SK-N-SH treated with all-trans-retinoic acid at 6 μM for 48 hours (cell line): ENCODE results near the gene ROBO2.

Source experiments
- ATAC-seq: fragments of 200-7000 bp; cut with Tn5 transposase; 3 replicates; pipeline ENCODE4 v1.9.1; 2020; ENCODE audit warnings: mild to moderate bottlenecking, moderate library complexity
- ARNTL ChIP-seq: fragments of 450-650 bp; formaldehyde crosslinking; IDR thresholded peaks from 2 replicates; pipeline ENCODE4 v1.5.0; 2020; ENCODE audit warnings: low read depth, mild to moderate bottlenecking, moderate library complexity, borderline replicate concordance
- BACH2 ChIP-seq: fragments of 250-450 bp; sonication (Bioruptor Pico); IDR thresholded peaks from 2 replicates; pipeline ENCODE4 v1.9.0; 2021; ENCODE audit warnings: mild to moderate bottlenecking, borderline replicate concordance
- CREB5 ChIP-seq: fragments of 250-450 bp; sonication (Bioruptor Pico); IDR thresholded peaks from 2 replicates; pipeline ENCODE4 v1.5.1; 2020; ENCODE audit warnings: low read depth, mild to moderate bottlenecking, moderate library complexity
- CSRNP3 ChIP-seq: fragments of 250-450 bp; sonication (Bioruptor Pico); IDR thresholded peaks from 2 replicates; pipeline ENCODE4 v1.5.1; 2021; ENCODE audit warnings: mild to moderate bottlenecking, moderate library complexity
- ESRRG ChIP-seq: fragments of 250-450 bp; sonication (Bioruptor Pico); IDR thresholded peaks from 2 replicates; pipeline ENCODE4 v1.6.1; 2021; ENCODE audit warnings: mild to moderate bottlenecking
- GLIS3 ChIP-seq: fragments of 250-450 bp; sonication (Bioruptor Pico); IDR thresholded peaks from 2 replicates; pipeline ENCODE4 v1.5.0; 2020; ENCODE audit warnings: mild to moderate bottlenecking, moderate library complexity
- ISL1 ChIP-seq: fragments of 250-450 bp; sonication (Bioruptor Pico); IDR thresholded peaks from 2 replicates; pipeline ENCODE4 v2.1.2; 2022; ENCODE audit warnings: mild to moderate bottlenecking, moderate library complexity
- OSR1 ChIP-seq: fragments of 250-450 bp; sonication (Bioruptor Pico); IDR thresholded peaks from 2 replicates; pipeline ENCODE4 v1.8.0; 2022; ENCODE audit warnings: moderate library complexity, mild to moderate bottlenecking, inconsistent platforms
- PPARA ChIP-seq: fragments of 250-450 bp; sonication (Bioruptor Pico); IDR thresholded peaks from 2 replicates; pipeline ENCODE4 v1.5.0; 2020; ENCODE audit warnings: mild to moderate bottlenecking, borderline replicate concordance
- RARB ChIP-seq: fragments of 250-450 bp; sonication (Bioruptor Pico); IDR thresholded peaks from 2 replicates; pipeline ENCODE4 v1.8.0; 2021; ENCODE audit warnings: mild to moderate bottlenecking, moderate library complexity
- SNAI2 ChIP-seq: fragments of 250-450 bp; sonication (Bioruptor Pico); IDR thresholded peaks from 2 replicates; pipeline ENCODE4 v1.5.0; 2020; ENCODE audit warnings: mild to moderate bottlenecking, moderate library complexity
- TCF4 ChIP-seq: fragments of 250-450 bp; sonication (Bioruptor Pico); IDR thresholded peaks from 2 replicates; pipeline ENCODE4 v1.8.0; 2021; ENCODE audit warnings: mild to moderate bottlenecking, moderate library complexity, borderline replicate concordance
- TOX ChIP-seq: fragments of 250-450 bp; sonication (Bioruptor Pico); IDR thresholded peaks from 2 replicates; pipeline ENCODE4 v1.8.0; 2021; ENCODE audit warnings: mild to moderate bottlenecking, moderate library complexity, borderline replicate concordance
- ZC3H10 ChIP-seq: fragments of 250-450 bp; sonication (Bioruptor Pico); IDR thresholded peaks from 2 replicates; pipeline ENCODE4 v1.5.1; 2021; ENCODE audit warnings: mild to moderate bottlenecking, moderate library complexity
- ZFP3 ChIP-seq: fragments of 250-450 bp; sonication (Bioruptor Pico); IDR thresholded peaks from 2 replicates; pipeline ENCODE4 v1.5.0; 2020; ENCODE audit warnings: mild to moderate bottlenecking, moderate library complexity
- ZFP30 ChIP-seq: fragments of 450-650 bp; formaldehyde crosslinking; IDR thresholded peaks from 2 replicates; pipeline ENCODE4 v1.5.0; 2022; ENCODE audit warnings: mild to moderate bottlenecking, moderate library complexity
- ZNF565 ChIP-seq: fragments of 450-650 bp; formaldehyde crosslinking; conservative IDR thresholded peaks from 2 replicates; pipeline ENCODE4 v1.5.0; 2020; ENCODE audit warnings: low read depth, mild to moderate bottlenecking, moderate library complexity
- ZNF70 ChIP-seq: fragments of 450-650 bp; formaldehyde crosslinking; IDR thresholded peaks from 2 replicates; pipeline ENCODE4 v1.5.0; 2020; ENCODE audit warnings: mild to moderate bottlenecking, moderate library complexity
- ZNF8 ChIP-seq: fragments of 450-650 bp; formaldehyde crosslinking; IDR thresholded peaks from 2 replicates; pipeline ENCODE4 v1.5.0; 2020; ENCODE audit warnings: mild to moderate bottlenecking, moderate library complexity
- TF ChIP-seq, protein P1 (sequence below): fragments of 250-450 bp; sonication (Bioruptor Pico); IDR thresholded peaks from 2 replicates; pipeline ENCODE4 v1.8.0; 2020; ENCODE audit warnings: mild to moderate bottlenecking, moderate library complexity, borderline replicate concordance
- TF ChIP-seq, protein P2 (sequence below): fragments of 250-450 bp; sonication (Bioruptor Pico); IDR thresholded peaks from 2 replicates; pipeline ENCODE4 v1.5.0; 2020; ENCODE audit warnings: mild to moderate bottlenecking, moderate library complexity

Gene ROBO2

DNA sequence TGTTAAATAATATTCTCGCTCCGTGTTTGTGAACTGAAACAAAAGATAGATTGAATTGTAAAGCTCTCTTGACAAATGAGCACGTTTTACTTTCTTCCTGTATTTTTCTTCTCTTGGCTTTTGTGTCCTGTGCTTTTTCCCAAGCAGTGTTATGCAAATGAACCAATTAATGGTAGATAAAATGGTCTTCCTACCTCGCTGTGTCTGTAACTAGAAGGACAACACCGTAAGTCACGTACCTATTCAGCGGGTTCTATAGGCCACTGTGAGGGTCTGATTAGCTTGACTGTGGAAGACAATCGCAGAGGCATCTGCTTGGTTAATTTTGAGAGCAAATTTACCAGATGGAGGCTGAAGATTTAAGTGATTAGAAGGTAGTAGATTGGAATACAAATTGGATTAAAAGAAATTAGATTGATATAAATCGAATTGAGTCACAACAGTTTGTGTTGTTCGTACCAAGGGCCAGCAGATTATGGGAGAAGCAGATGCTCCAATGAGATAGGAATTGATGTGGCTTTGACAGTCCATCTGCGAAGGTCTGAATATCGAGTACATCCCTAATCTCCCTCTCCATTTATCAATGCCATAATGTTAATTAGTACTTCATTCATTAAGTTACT is 40.2 kb downstream of the ROBO2 start (continued):
- TF ChIP-seq, protein P1, sequence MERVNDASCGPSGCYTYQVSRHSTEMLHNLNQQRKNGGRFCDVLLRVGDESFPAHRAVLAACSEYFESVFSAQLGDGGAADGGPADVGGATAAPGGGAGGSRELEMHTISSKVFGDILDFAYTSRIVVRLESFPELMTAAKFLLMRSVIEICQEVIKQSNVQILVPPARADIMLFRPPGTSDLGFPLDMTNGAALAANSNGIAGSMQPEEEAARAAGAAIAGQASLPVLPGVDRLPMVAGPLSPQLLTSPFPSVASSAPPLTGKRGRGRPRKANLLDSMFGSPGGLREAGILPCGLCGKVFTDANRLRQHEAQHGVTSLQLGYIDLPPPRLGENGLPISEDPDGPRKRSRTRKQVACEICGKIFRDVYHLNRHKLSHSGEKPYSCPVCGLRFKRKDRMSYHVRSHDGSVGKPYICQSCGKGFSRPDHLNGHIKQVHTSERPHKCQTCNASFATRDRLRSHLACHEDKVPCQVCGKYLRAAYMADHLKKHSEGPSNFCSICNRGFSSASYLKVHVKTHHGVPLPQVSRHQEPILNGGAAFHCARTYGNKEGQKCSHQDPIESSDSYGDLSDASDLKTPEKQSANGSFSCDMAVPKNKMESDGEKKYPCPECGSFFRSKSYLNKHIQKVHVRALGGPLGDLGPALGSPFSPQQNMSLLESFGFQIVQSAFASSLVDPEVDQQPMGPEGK (CRISPR knock-in tag), result no peak
- TF ChIP-seq SNAI2 (CRISPR knock-in tag) (no peak), ZFP3 (no peak), OSR1 (CRISPR knock-in tag) (no peak), BACH2 (CRISPR knock-in tag) (no peak), TOX (no peak), PPARA (CRISPR knock-in tag) (no peak), CSRNP3 (CRISPR knock-in tag) (no peak), ZFP30 (CRISPR knock-in tag) (no peak), ESRRG (CRISPR knock-in tag) (no peak), TCF4 (CRISPR knock-in tag) (no peak), RARB (CRISPR knock-in tag) (no peak), GLIS3 (CRISPR knock-in tag) (no peak)

DNA sequence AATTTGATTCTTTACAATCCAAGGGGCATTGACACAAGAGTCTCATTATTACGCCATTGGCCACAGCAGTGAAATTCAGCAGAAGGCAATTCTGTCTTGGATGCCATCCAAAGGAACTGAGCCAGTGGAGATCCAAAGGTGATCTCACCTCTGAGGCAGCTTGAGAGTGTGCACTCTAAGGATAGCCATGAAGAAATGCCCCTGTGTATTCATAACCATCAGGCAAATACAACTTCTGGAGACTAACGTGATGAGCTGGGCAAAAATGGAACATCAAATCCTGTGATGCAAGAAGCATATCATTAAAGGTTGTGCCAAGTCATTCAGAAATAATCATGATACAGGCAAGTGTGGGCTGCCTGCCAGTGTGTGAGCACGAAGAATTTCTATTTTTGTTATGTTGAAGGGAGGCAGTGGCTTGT is 41.4 kb downstream of the ROBO2 start:
- TF ChIP-seq RARB (CRISPR knock-in tag) (no peak), ZNF70 (CRISPR knock-in tag) (no peak), ZFP30 (CRISPR knock-in tag) (no peak), ISL1 (CRISPR knock-in tag) (peak; percentile 76), ZNF8 (CRISPR knock-in tag) (no peak), BACH2 (CRISPR knock-in tag) (no peak), CREB5 (CRISPR knock-in tag) (0 out of 2 replicates have a peak, but pooled peaks have one; percentile 53)
- TF ChIP-seq, all 23 proteins: peak for 2
- ATAC-seq, result no peak

- ATAC-seq, result no peak
These were observed 44.6 kb downstream of the ROBO2 start for GRCh38 chr3:77084511-77084910.

More at GRCh38 chr3:77084511-77084910, 44.6 kb downstream of the ROBO2 start:
- TF ChIP-seq TOX, result no peak
- TF ChIP-seq ZNF8 (CRISPR knock-in tag), result no peak
- no peak for TF ChIP-seq ISL1 (CRISPR knock-in tag)
- no peak for TF ChIP-seq ZFP3
- no peak for TF ChIP-seq ZC3H10 (CRISPR knock-in tag)
- no peak for TF ChIP-seq ZNF565
- TF ChIP-seq, protein P2, sequence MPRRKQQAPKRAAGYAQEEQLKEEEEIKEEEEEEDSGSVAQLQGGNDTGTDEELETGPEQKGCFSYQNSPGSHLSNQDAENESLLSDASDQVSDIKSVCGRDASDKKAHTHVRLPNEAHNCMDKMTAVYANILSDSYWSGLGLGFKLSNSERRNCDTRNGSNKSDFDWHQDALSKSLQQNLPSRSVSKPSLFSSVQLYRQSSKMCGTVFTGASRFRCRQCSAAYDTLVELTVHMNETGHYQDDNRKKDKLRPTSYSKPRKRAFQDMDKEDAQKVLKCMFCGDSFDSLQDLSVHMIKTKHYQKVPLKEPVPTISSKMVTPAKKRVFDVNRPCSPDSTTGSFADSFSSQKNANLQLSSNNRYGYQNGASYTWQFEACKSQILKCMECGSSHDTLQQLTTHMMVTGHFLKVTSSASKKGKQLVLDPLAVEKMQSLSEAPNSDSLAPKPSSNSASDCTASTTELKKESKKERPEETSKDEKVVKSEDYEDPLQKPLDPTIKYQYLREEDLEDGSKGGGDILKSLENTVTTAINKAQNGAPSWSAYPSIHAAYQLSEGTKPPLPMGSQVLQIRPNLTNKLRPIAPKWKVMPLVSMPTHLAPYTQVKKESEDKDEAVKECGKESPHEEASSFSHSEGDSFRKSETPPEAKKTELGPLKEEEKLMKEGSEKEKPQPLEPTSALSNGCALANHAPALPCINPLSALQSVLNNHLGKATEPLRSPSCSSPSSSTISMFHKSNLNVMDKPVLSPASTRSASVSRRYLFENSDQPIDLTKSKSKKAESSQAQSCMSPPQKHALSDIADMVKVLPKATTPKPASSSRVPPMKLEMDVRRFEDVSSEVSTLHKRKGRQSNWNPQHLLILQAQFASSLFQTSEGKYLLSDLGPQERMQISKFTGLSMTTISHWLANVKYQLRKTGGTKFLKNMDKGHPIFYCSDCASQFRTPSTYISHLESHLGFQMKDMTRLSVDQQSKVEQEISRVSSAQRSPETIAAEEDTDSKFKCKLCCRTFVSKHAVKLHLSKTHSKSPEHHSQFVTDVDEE (CRISPR knock-in tag), result no peak
- no peak for TF ChIP-seq SNAI2 (CRISPR knock-in tag)
- no peak for TF ChIP-seq ARNTL (CRISPR knock-in tag)
- no peak for TF ChIP-seq OSR1 (CRISPR knock-in tag)
- TF ChIP-seq, protein P1 (CRISPR knock-in tag), result no peak
- TF ChIP-seq TCF4 (CRISPR knock-in tag), result no peak
